GM21447 (cell line): Measurements from ENCODE around the gene MRPL45.

Experiments used
- ATAC-seq: cut with Tn5 transposase; IDR thresholded peaks from one replicate; pipeline ENCODE4 v1.9.1; 2021; ENCODE audit not compliant: unreplicated experiment

MRPL45 gene

GRCh38 chr17:38344420-38344745, 47.4 kb downstream of the MRPL45 start:
- ATAC-seq: no peak

DNA sequence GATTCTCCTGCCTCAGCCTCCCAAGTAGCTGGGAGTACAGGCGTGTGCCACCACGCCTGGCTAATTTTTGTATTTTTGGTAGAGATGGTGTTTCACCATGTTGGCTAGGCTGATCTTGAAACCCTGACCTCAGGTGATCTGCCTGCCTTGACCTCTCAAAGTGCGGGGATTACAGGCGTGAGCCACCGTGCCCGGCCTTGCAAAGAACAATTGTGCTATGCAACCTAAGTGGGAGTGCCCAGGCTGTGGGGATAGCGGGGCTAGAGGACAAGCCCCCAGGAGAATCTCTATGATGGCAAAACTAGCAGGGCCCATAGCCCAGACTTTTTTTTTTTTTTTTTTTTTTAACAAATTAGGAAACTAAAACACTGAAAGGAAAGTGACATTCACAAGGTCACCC, 48.8 kb downstream of the MRPL45 start:
- no peak for ATAC-seq

GRCh38 chr17:38349097-38349730, 52.2 kb downstream of the MRPL45 start:
- ATAC-seq: no peak

- no peak for ATAC-seq
These were observed 53.1 kb downstream of the MRPL45 start for GRCh38 chr17:38350035-38350434.

- peak; percentile 75 for ATAC-seq
These were observed 54.6 kb downstream of the MRPL45 start, which contains the start of gene SOCS7 for GRCh38 chr17:38351412-38352222. TSS of gene SOCS7 (plus strand) at chr17:38351844. CDS start at chr17:38352053, 209 bp downstream.

DNA sequence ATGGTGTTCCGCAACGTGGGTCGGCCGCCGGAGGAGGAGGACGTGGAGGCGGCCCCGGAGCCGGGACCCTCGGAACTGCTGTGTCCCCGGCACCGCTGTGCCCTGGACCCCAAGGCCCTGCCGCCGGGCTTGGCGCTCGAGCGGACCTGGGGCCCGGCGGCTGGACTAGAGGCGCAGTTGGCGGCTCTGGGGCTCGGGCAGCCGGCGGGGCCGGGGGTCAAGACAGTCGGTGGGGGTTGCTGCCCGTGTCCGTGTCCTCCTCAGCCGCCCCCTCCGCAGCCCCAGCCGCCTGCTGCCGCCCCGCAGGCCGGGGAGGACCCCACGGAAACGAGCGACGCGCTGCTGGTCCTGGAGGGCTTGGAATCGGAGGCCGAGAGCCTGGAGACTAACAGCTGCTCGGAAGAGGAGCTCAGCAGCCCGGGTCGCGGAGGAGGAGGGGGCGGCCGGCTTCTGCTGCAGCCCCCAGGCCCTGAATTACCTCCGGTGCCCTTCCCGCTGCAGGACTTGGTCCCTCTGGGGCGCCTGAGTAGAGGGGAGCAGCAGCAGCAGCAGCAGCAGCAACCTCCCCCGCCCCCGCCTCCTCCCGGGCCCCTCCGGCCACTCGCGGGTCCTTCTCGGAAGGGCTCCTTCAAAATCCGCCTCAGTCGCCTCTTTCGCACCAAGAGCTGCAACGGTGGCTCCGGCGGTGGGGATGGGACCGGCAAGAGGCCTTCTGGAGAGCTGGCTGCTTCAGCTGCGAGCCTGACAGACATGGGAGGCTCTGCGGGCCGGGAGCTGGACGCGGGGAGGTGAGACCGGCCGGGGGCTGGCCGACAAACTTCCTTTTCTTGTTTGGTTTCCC, 55.5 kb downstream of the MRPL45 start:
- ATAC-seq: peak; percentile 19

DNA sequence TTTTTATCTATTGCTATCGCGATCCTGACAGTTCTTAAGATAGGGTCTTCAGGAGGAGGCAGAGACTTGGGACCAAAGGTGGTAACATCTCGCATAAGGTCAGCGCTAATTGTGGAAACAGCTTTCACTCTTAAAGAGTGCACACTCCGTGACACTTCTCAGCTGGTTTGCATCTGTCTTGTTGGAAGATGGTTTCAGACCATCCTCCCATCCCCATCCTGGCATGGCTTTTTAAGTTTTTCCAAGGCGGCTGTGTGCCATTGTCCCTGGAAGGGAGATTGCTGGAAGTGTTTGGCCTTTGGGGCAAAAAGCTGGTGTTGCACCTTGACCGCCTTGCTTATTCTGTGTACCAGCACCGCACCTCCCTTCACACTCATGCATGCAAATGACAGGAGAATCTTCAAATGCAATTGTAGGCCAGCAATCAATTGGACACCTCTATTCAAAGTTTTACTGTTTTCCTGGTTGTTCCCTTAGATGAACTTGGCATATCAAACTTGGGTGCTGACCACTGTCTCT, 56.2 kb downstream of the MRPL45 start:
- no peak for ATAC-seq

GRCh38 chr17:38353668-38354067, 56.7 kb downstream of the MRPL45 start:
- no peak for ATAC-seq

DNA sequence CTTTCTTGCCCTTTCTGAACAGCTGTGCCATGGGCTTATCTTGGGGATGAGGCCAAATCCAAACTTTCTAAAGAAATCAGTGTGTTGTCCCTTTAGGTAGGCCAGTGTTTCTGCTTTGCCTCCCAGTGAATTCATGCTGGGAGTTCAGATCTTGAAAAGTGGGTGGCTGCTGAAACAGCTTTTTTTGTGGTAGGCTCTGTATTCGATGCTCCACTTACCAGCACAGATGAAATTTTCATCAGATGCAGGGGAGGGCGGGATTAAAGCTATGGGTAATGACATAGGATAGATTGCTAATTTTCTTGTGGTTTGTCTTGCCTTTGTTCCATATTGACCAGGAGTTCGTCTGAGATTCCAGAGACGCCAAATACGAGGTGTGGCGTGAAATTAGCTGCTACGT, 57.5 kb downstream of the MRPL45 start:
- ATAC-seq: no peak

DNA sequence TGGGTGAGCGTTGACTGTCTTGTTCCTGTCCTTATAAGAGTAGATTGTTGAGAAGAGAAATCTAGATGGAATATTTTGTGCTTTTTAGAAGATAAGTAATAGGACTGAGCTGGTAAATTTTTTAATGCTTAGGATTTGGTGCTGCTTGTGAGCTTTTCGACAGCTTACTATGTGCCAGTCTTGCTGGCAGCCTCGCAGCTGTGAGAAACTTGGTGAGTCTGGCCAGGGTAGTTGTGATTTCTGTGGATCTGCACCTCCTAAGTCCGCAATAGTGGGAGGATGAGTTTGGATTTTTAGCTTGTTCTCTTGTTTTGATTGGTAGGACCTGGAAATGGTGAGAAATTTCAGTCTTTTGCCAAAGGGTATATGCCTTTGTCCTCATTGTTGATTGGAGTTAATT, 58.3 kb downstream of the MRPL45 start:
- no peak for ATAC-seq

GRCh38 chr17:38357486-38358123, 60.6 kb downstream of the MRPL45 start:
- no peak for ATAC-seq

DNA sequence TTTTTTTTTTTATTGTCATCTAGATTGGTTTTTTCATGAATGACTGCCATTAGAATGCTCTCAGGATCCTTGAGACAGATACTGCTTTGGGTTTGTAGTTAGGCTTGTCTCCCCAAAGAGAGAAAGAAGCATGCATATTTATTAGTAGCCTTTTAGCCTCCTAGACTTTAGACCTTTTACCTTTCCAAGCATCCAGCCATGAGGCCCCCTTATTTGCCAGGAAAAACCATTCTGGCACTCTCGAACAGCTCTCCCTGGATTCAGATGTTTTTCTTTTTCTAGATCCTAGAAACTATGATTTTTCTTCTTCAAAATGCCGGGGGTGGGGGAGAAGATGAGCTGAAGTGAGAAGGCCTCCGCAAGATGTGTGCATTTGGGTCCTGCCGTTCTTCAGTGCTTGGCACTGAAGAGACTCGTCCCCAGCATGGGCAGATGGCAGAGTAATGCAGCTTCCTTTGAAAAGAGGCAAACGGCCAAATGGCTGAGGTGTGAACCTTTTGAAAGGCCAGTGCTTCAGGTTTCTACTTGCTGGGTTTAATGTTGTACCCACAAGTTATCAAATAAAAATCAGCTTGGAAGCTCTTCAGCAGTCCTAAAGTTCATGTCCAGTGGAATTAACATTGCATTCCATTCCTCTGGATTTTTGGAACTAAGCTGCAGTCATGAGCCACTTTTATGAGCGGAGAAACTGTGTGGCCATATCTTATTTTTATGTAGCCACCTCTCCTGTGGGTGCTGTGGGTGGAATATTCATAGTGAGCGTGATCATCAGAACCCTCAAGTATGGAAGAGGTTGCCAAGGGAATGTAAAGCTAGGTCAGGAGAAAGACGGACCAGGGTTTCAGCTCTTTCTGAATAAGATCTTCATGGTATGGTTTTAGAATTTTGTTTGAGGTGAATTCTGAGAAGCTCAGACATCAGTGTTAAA, 61.9 kb downstream of the MRPL45 start:
- no peak for ATAC-seq

GRCh38 chr17:38361694-38362465, 64.9 kb downstream of the MRPL45 start:
- ATAC-seq: no peak

DNA sequence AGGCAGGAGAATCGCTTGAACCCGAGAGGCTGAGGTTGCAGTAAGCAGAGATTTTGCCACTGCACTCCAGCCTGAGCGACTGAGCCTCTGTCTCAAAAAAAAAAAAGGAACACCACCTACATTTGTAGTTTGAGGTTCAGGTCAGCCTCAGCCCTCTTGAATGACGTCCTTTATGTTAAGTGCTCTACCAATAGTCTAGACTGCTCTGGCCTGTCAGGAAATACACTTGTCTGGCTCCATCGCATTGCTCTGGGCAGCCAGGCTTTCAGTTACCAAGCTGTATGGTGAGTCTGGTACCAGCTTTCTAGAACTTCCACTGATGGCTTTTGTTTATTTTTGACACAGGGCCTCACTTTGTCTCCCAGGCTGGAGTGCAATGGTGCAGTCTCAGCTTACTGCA, 66.0 kb downstream of the MRPL45 start:
- no peak for ATAC-seq

- no peak for ATAC-seq
These were observed 67.8 kb downstream of the MRPL45 start for GRCh38 chr17:38364741-38365140.

- no peak for ATAC-seq
These were observed 72.3 kb downstream of the MRPL45 start for GRCh38 chr17:38369124-38369886.
